Kidney capillary endothelial cell (primary cell): ENCODE data around the gene NGF.

Experiments
- DNase-seq: peaks from one replicate; pipeline ENCODE4 v3.0.0-alpha.2; 2018; ENCODE audit warnings: low spot score

Gene NGF

GRCh38 chr1:115336741-115337140 lies 1.3 kb downstream of the NGF start:
- DNase-seq: no peak

GRCh38 chr1:115332813-115333608 lies 5.0 kb downstream of the NGF start:
- DNase-seq: no peak

- no peak for DNase-seq
Measured at GRCh38 chr1:115331558-115332331, 6.3 kb downstream of the NGF start.

GRCh38 chr1:115330480-115331013 lies 7.5 kb downstream of the NGF start:
- DNase-seq: no peak

- no peak for DNase-seq
Measured at GRCh38 chr1:115329965-115330364, 8.1 kb downstream of the NGF start.

GRCh38 chr1:115327270-115327669 lies 10.8 kb downstream of the NGF start:
- DNase-seq: no peak

- DNase-seq: no peak
Measured at GRCh38 chr1:115326419-115326818, 11.6 kb downstream of the NGF start.

GRCh38 chr1:115325874-115326273 lies 12.2 kb downstream of the NGF start:
- DNase-seq: peak; percentile 50

- no peak for DNase-seq
Measured at GRCh38 chr1:115324649-115325420, 13.2 kb downstream of the NGF start.

GRCh38 chr1:115323366-115324004 lies 14.6 kb downstream of the NGF start:
- DNase-seq: no peak

GRCh38 chr1:115322631-115323030 lies 15.4 kb downstream of the NGF start:
- DNase-seq: no peak

- DNase-seq: no peak
Measured at GRCh38 chr1:115320377-115320776, 17.7 kb downstream of the NGF start.

GRCh38 chr1:115319706-115320105 lies 18.3 kb downstream of the NGF start:
- DNase-seq: no peak

GRCh38 chr1:115317101-115318012 lies 20.7 kb downstream of the NGF start:
- no peak for DNase-seq

- no peak for DNase-seq
Measured at GRCh38 chr1:115314765-115315164, 23.3 kb downstream of the NGF start.

GRCh38 chr1:115314092-115314491 lies 24.0 kb downstream of the NGF start:
- no peak for DNase-seq

- no peak for DNase-seq
Measured at GRCh38 chr1:115313182-115313581, 24.9 kb downstream of the NGF start.

- DNase-seq: no peak
Measured at GRCh38 chr1:115312742-115313141, 25.3 kb downstream of the NGF start.

- DNase-seq: no peak
Measured at GRCh38 chr1:115311474-115311989, 26.5 kb downstream of the NGF start.
